Adrenal gland (tissue), 5 donors: ENCODE measurements around the gene CXCL3.

Experiments
- POLR2A ChIP-seq, 2 donors: fragments of 450-650 bp; IDR thresholded peaks; one replicate each; pipeline ENCODE4 v1.6.1; 2017; ENCODE audit warnings: antibody characterized with exemption in 2 of 2, mild to moderate bottlenecking in 2 of 2, moderate library complexity in 1 of 2
- TF ChIP-seq, protein P1 (sequence below), 6 experiments: fragments of 450-650 bp in 4 of 6; fragments of 200-600 bp in 2 of 6; sonication (generic) in 1 of 6; IDR thresholded peaks; 1 replicate in 5 of 6; 2 replicates in 1 of 6; pipeline versions ENCODE4 v1.5.1 to v1.8.0; 2016 to 2021; ENCODE audit warnings: antibody characterized with exemption in 6 of 6, mild to moderate bottlenecking in 2 of 6, moderate library complexity in 1 of 6
- donor health status: DM: no; HTN: no; CAD: no.

DNA sequence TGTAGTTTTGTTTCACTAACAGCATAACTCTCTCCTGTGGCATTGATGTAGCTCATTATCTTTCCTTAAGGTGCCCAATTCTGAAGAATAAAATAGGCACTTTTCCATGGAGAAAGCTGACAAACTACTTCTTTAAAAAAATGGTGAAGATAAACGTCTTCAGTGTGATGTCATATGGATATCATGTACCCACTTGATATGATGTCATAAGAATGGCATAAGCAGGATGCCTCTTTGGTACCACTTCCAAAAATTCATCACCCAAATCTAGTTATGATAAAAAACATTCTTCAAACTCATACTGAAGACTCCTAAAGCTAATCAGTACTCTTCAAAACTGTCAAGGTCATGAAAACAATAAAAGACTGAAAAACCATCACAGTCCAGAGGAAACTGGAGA is 2.9 kb upstream of the CXCL3 start:
- TF ChIP-seq, protein P1, sequence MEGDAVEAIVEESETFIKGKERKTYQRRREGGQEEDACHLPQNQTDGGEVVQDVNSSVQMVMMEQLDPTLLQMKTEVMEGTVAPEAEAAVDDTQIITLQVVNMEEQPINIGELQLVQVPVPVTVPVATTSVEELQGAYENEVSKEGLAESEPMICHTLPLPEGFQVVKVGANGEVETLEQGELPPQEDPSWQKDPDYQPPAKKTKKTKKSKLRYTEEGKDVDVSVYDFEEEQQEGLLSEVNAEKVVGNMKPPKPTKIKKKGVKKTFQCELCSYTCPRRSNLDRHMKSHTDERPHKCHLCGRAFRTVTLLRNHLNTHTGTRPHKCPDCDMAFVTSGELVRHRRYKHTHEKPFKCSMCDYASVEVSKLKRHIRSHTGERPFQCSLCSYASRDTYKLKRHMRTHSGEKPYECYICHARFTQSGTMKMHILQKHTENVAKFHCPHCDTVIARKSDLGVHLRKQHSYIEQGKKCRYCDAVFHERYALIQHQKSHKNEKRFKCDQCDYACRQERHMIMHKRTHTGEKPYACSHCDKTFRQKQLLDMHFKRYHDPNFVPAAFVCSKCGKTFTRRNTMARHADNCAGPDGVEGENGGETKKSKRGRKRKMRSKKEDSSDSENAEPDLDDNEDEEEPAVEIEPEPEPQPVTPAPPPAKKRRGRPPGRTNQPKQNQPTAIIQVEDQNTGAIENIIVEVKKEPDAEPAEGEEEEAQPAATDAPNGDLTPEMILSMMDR (IDR thresholded peaks at IDR 0.05) = no peak
- no peak for TF ChIP-seq POLR2A (IDR thresholded peaks at IDR 0.05)
